Mesothelial cell of epicardium (in vitro differentiated cells): ENCODE measurements around the gene COMT. TPM values are rescaled to one million over a fixed set of nuclear protein-coding genes. Genes with fewer than 3 reads are reported as not detected.

Source experiments
- DNase-seq, 2 experiments: peaks; one replicate each; pipeline ENCODE4 v3.0.0; 2021; ENCODE audit warnings: low spot score in 2 of 2; ENCODE audit not compliant: unreplicated experiment in 2 of 2
- H3K27ac Mint-ChIP-seq: 2 replicates; pipeline ENCODE4 v1.8.0; 2021; ENCODE audit warnings: mixed read lengths
- H3K27me3 Mint-ChIP-seq: 2 replicates; pipeline ENCODE4 v1.8.0; 2021; ENCODE audit warnings: low read depth, mixed read lengths
- H3K36me3 Mint-ChIP-seq: 2 replicates; pipeline ENCODE4 v1.8.0; 2021; ENCODE audit warnings: mixed read lengths
- H3K4me1 Mint-ChIP-seq: 2 replicates; pipeline ENCODE4 v1.8.0; 2021; ENCODE audit warnings: mixed read lengths
- H3K4me3 Mint-ChIP-seq: 2 replicates; pipeline ENCODE4 v1.8.0; 2021; ENCODE audit warnings: mild to moderate bottlenecking, moderate library complexity, mixed read lengths
- H3K9me3 Mint-ChIP-seq: 2 replicates; pipeline ENCODE4 v1.8.0; 2021; ENCODE audit warnings: mixed read lengths
- total RNA-seq: library from RNA; stranded (reverse); gene quantifications from 3 replicates; pipeline ENCODE4 v1.2.1, GENCODE V29; 2021
- TF ChIP-seq, protein P1 (sequence below): fragments of 200-600 bp; sonication (generic); IDR thresholded peaks from one replicate; pipeline ENCODE4 v1.5.0; 2021; ENCODE audit warnings: antibody characterized with exemption; ENCODE audit not compliant: unreplicated experiment

Gene COMT
- total RNA-seq, 1 donor from 2014 or later: 93.5 TPM

DNA sequence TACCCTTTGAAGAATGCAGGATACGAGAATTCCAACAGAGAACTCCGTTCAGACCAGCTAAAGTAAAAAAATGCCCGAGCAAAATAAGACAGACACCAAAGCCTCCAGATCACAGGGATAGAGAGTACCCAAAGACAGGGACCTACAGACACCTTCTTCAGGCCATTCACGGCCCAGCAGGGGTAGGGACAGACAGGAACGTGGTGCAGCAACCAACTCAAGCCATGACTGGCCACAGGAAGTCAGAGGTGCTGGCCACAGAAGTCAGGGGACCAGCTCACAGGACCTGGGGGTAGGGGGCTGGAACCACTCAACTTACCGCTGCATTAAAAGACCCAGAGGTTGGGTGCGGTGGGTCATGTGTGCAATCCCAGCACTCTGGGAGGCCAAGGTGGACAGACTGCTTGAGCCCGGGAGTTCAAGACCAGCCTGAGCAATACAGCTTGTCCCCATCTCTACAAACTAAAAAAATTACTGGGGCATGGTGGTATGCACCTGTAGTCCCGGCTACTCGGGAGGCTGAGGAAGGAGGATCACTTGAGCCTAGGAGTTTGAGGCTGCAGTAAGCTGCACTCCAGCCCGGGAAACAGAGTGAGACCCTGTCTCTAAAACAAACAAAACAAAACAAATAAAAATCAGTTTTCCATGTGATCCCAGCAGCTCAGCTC is 39.9 kb upstream of the COMT start:
- TF ChIP-seq, protein P1, sequence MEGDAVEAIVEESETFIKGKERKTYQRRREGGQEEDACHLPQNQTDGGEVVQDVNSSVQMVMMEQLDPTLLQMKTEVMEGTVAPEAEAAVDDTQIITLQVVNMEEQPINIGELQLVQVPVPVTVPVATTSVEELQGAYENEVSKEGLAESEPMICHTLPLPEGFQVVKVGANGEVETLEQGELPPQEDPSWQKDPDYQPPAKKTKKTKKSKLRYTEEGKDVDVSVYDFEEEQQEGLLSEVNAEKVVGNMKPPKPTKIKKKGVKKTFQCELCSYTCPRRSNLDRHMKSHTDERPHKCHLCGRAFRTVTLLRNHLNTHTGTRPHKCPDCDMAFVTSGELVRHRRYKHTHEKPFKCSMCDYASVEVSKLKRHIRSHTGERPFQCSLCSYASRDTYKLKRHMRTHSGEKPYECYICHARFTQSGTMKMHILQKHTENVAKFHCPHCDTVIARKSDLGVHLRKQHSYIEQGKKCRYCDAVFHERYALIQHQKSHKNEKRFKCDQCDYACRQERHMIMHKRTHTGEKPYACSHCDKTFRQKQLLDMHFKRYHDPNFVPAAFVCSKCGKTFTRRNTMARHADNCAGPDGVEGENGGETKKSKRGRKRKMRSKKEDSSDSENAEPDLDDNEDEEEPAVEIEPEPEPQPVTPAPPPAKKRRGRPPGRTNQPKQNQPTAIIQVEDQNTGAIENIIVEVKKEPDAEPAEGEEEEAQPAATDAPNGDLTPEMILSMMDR: no peak
- no peak for DNase-seq
- Mint-ChIP-seq H3K36me3 (peaks cover 8% of the 10 kb centered on the region), H3K4me1 (peaks cover 9% of the 10 kb centered on the region), H3K4me3 (no peak overlapping the region), H3K27ac (no peak overlapping the region), H3K9me3 (no peaks in the 10 kb centered on the region), H3K27me3 (peaks cover 2% of the 10 kb centered on the region)

GRCh38 chr22:19902245-19902715 is 39.3 kb upstream of the COMT start:
- Mint-ChIP-seq H3K4me3 (no peak overlapping the region), H3K36me3 (peaks cover 8% of the 10 kb centered on the region), H3K27me3 (peaks cover 2% of the 10 kb centered on the region), H3K27ac (no peak overlapping the region), H3K9me3 (no peaks in the 10 kb centered on the region), H3K4me1 (peaks cover 9% of the 10 kb centered on the region)
- TF ChIP-seq, protein P1: no peak
- DNase-seq: no peak

- Mint-ChIP-seq H3K4me3 (no peak overlapping the region), H3K36me3 (peaks cover 6% of the 10 kb centered on the region), H3K4me1 (peaks cover 9% of the 10 kb centered on the region), H3K27ac (no peak overlapping the region), H3K27me3 (peaks cover 2% of the 10 kb centered on the region), H3K9me3 (no peaks in the 10 kb centered on the region)
- DNase-seq: no peak
- TF ChIP-seq, protein P1: no peak
These were observed 38.5 kb upstream of the COMT start for GRCh38 chr22:19903031-19903430.

GRCh38 chr22:19903513-19903912 is 38.1 kb upstream of the COMT start:
- no peaks in the 10 kb centered on the region for H3K9me3 Mint-ChIP-seq
- no peak for DNase-seq
- TF ChIP-seq, protein P1: no peak
- no peak overlapping the region for H3K4me3 Mint-ChIP-seq
- peaks cover 9% of the 10 kb centered on the region for H3K4me1 Mint-ChIP-seq
- peaks cover 2% of the 10 kb centered on the region for H3K27me3 Mint-ChIP-seq
- peaks cover 8% of the 10 kb centered on the region for H3K36me3 Mint-ChIP-seq
- H3K27ac Mint-ChIP-seq: no peak overlapping the region

DNA sequence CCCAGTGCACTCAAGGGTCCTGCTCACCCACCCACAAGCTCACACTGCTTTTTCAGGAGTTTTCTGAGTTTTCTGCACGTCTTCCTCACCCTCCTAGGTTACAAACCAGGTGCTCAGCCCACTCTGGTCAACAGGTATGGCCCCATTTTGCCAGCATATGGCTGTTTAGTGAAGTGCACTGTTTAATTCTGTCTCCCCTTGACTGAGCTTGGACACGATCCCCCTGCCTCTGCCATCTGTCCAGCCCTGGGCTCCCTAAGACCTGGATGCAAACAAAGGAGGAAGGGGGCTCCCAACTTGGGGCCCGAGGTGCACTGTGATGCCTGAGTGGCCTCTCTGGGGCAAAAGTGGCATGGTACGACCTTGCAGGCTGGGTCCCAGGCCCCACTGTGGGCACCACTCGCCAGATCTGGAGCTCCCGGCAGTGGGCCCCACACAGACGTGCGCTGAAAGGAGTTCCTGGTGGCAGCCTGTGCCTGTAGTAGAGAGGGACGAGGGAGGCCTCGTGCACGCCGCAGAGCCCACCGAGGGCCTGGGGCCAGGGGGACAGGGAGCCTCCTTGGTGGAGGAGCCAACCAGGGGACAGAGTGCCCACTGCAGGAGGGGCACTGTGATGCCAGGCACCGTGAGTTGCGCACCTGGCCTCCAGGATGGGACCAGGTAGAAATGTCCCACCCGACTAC is 37.3 kb upstream of the COMT start:
- peaks cover 9% of the 10 kb centered on the region for H3K4me1 Mint-ChIP-seq
- no peak for DNase-seq
- H3K27ac Mint-ChIP-seq: no peak overlapping the region
- peaks cover 9% of the 10 kb centered on the region for H3K36me3 Mint-ChIP-seq
- peaks cover 2% of the 10 kb centered on the region for H3K27me3 Mint-ChIP-seq
- H3K9me3 Mint-ChIP-seq: no peaks in the 10 kb centered on the region
- TF ChIP-seq, protein P1: no peak
- H3K4me3 Mint-ChIP-seq: no peak overlapping the region
